HTERT RPE-1 (cell line): ENCODE data around the gene CDKL1.
"Not testable (repeated sequence)": the region's sequence is repeated elsewhere in the genome, so short reads cannot be mapped to it uniquely, and the experiment has no call there.

Source experiments
- in situ Hi-C: fragments of 300-500 bp; cut with MboI; formaldehyde crosslinking; loops from 4 replicates; pipeline ENCODE4 v1.14.3; 2020; ENCODE audit warnings: low sequenced_read_pairs

The CDKL1 gene

GRCh38 chr14:50359631-50360030, 37.0 kb downstream of the CDKL1 start:
- in situ Hi-C loops: no loop called here

- in situ Hi-C loops: no loop called here
Observed at GRCh38 chr14:50357753-50358395, 38.8 kb downstream of the CDKL1 start.

GRCh38 chr14:50357124-50357523, 39.6 kb downstream of the CDKL1 start:
- in situ Hi-C loops: no loop called here

GRCh38 chr14:50356283-50356682, 40.4 kb downstream of the CDKL1 start:
- in situ Hi-C loops: not testable (repeated sequence)

GRCh38 chr14:50355692-50356091, 41.0 kb downstream of the CDKL1 start:
- in situ Hi-C loops: no loop called here

GRCh38 chr14:50354527-50354926, 42.2 kb downstream of the CDKL1 start:
- in situ Hi-C loops: no loop called here

GRCh38 chr14:50353126-50353525, 43.6 kb downstream of the CDKL1 start:
- in situ Hi-C loops: no loop called here

GRCh38 chr14:50352584-50352983, 44.1 kb downstream of the CDKL1 start:
- in situ Hi-C loops: no loop called here

GRCh38 chr14:50350975-50351374, 45.7 kb downstream of the CDKL1 start:
- in situ Hi-C loops: no loop called here

- in situ Hi-C loops: no loop called here
Observed at GRCh38 chr14:50348933-50349332, 47.7 kb downstream of the CDKL1 start.

- in situ Hi-C loops: no loop called here
Observed at GRCh38 chr14:50347521-50347920, 49.2 kb downstream of the CDKL1 start.

- in situ Hi-C loops: no loop called here
Observed at GRCh38 chr14:50345846-50346422, 50.7 kb downstream of the CDKL1 start.

GRCh38 chr14:50344876-50345563, 51.7 kb downstream of the CDKL1 start:
- in situ Hi-C loops: no loop called here

- in situ Hi-C loops: no loop called here
Observed at GRCh38 chr14:50344116-50344775, 52.4 kb downstream of the CDKL1 start.

GRCh38 chr14:50343434-50343833, 53.2 kb downstream of the CDKL1 start:
- in situ Hi-C loops: no loop called here

GRCh38 chr14:50342221-50343078, 54.2 kb downstream of the CDKL1 start:
- in situ Hi-C loops: no loop called here

- in situ Hi-C loops: no loop called here
Observed at GRCh38 chr14:50340963-50341362, 55.7 kb downstream of the CDKL1 start.

- in situ Hi-C loops: no loop called here
Observed at GRCh38 chr14:50340045-50340444, 56.6 kb downstream of the CDKL1 start.

GRCh38 chr14:50339178-50339804, 57.4 kb downstream of the CDKL1 start:
- in situ Hi-C loops: no loop called here

- in situ Hi-C loops: no loop called here
Observed at GRCh38 chr14:50338587-50338986, 58.1 kb downstream of the CDKL1 start.
